CD14-positive monocyte (primary cell): ENCODE measurements around the gene EEF1G. TPM values are rescaled to one million over a fixed set of nuclear protein-coding genes. Genes with fewer than 3 reads are reported as not detected.

ENCODE experiments used
- DNase-seq, 3 donors: peaks; one replicate each; pipeline ENCODE4 v3.0.0-alpha.2; 2011 to 2022
- H2AFZ ChIP-seq: 2 replicates; pipeline ENCODE4 v1.6.0; 2012; ENCODE audit warnings: mild to moderate bottlenecking, low read depth, low read length, inconsistent platforms; ENCODE audit not compliant: insufficient read depth, poor library complexity, severe bottlenecking
- H3K27ac ChIP-seq, 2 donors: 1 replicate in 1 of 2; 2 replicates in 1 of 2; pipeline ENCODE4 v1.5.1; 2012 to 2013; ENCODE audit warnings: low read length in 2 of 2, control low read depth in 1 of 2, inconsistent platforms in 1 of 2, low read depth in 1 of 2, mild to moderate bottlenecking in 1 of 2
- H3K27me3 ChIP-seq, 2 donors: one replicate each; pipeline versions ENCODE4 v1.6.0 to v1.6.1; 2011 to 2013; ENCODE audit warnings: low read length in 2 of 2; ENCODE audit not compliant: control insufficient read depth in 2 of 2, insufficient read depth in 2 of 2
- H3K36me3 ChIP-seq, 2 donors: replicated peaks in 1 of 2; 1 replicate in 1 of 2; 2 replicates in 1 of 2; pipeline versions ENCODE4 v1.5.1 to v1.6.1; 2012 to 2013; ENCODE audit warnings: low read length in 2 of 2, control low read depth in 1 of 2, inconsistent platforms in 1 of 2, mild to moderate bottlenecking in 1 of 2; ENCODE audit not compliant: insufficient read depth in 2 of 2, control insufficient read depth in 1 of 2
- H3K4me1 ChIP-seq, 2 donors: 1 replicate in 1 of 2; 2 replicates in 1 of 2; pipeline versions ENCODE4 v1.5.1 to v1.6.1; 2012 to 2013; ENCODE audit warnings: low read length in 2 of 2, control low read depth in 1 of 2, inconsistent platforms in 1 of 2, mild to moderate bottlenecking in 1 of 2, moderate library complexity in 1 of 2; ENCODE audit not compliant: insufficient read depth in 2 of 2, control insufficient read depth in 1 of 2
- H3K4me2 ChIP-seq: replicated peaks from 2 replicates; pipeline ENCODE3; 2012; ENCODE audit warnings: low read length, moderate library complexity, mild to moderate bottlenecking; ENCODE audit not compliant: poor library complexity, severe bottlenecking; ENCODE audit errors: extremely low read depth
- H3K4me3 ChIP-seq, 3 experiments: fragments of 200-600 bp in 1 of 3; sonication (generic) in 1 of 3; replicated peaks in 1 of 3; 1 replicate in 2 of 3; 2 replicates in 1 of 3; pipeline ENCODE4 v1.5.1; 2011 to 2013; ENCODE audit warnings: low read length in 3 of 3, mild to moderate bottlenecking in 3 of 3, control low read depth in 2 of 3, low read depth in 2 of 3, inconsistent platforms in 1 of 3, moderate library complexity in 1 of 3
- H3K79me2 ChIP-seq: 2 replicates; pipeline ENCODE4 v1.6.0; 2012; ENCODE audit warnings: mild to moderate bottlenecking, control low read depth, inconsistent platforms, low read length, moderate library complexity; ENCODE audit not compliant: insufficient read depth
- H3K9ac ChIP-seq: 2 replicates; pipeline ENCODE4 v1.6.0; 2017; ENCODE audit warnings: low read length, mild to moderate bottlenecking; ENCODE audit not compliant: insufficient read depth, poor library complexity, severe bottlenecking
- H3K9me3 ChIP-seq, 2 donors: replicated peaks in 1 of 2; 1 replicate in 1 of 2; 2 replicates in 1 of 2; pipeline versions ENCODE4 v1.5.1 to v1.6.1; 2012 to 2013; ENCODE audit warnings: low read length in 2 of 2, control low read depth in 1 of 2; ENCODE audit not compliant: control insufficient read depth in 1 of 2, insufficient read depth in 1 of 2
- H4K20me1 ChIP-seq: 2 replicates; pipeline ENCODE4 v1.6.0; 2012; ENCODE audit warnings: mild to moderate bottlenecking, low read length, control low read depth, moderate library complexity; ENCODE audit not compliant: insufficient read depth
- H3K27ac Mint-ChIP-seq, 7 donors: one replicate each; pipeline ENCODE4 v1.8.0; 2020; ENCODE audit warnings: mild to moderate bottlenecking in 7 of 7, mixed read lengths in 7 of 7, moderate library complexity in 6 of 7, inconsistent platforms in 2 of 7
- H3K27me3 Mint-ChIP-seq, 3 donors: one replicate each; pipeline ENCODE4 v1.8.0; 2021 to 2022; ENCODE audit warnings: low read depth in 3 of 3, mild to moderate bottlenecking in 3 of 3, mixed read lengths in 3 of 3, moderate library complexity in 3 of 3, inconsistent platforms in 1 of 3
- H3K36me3 Mint-ChIP-seq, 2 donors: one replicate each; pipeline ENCODE4 v1.8.0; 2020; ENCODE audit warnings: mixed read lengths in 2 of 2, inconsistent platforms in 1 of 2, mild to moderate bottlenecking in 1 of 2
- H3K4me1 Mint-ChIP-seq: one replicate; pipeline ENCODE4 v1.8.0; 2020; ENCODE audit warnings: mild to moderate bottlenecking, mixed read lengths
- H3K4me3 Mint-ChIP-seq, 2 donors: one replicate each; pipeline ENCODE4 v1.8.0; 2020; ENCODE audit warnings: mild to moderate bottlenecking in 2 of 2, mixed read lengths in 2 of 2, moderate library complexity in 1 of 2
- H3K9me3 Mint-ChIP-seq, 7 donors: one replicate each; pipeline ENCODE4 v1.8.0; 2020 to 2022; ENCODE audit warnings: mixed read lengths in 7 of 7, mild to moderate bottlenecking in 6 of 7, moderate library complexity in 6 of 7, inconsistent platforms in 2 of 7
- WGBS: methylation state at CpG from one replicate; pipeline ENCODE4 v1.1.5; 2013; ENCODE audit warnings: missing lambda C conversion rate; ENCODE audit not compliant: insufficient coverage; 5-methylcytosine and 5-hydroxymethylcytosine counted together
- intact Hi-C, 2 donors: fragments of 100-400 bp; cut with micrococcal nuclease; formaldehyde crosslinking; loops; one replicate each; pipeline versions ENCODE4 v1.15.0 to v1.15.1; 2023
- polyA plus RNA-seq, 3 donors: library from polyadenylated mRNA; depleted of rRNA in 1 of 3; unstranded in 2 of 3; stranded (reverse) in 1 of 3; fragments of 300-500 nt in 2 of 3; fragments of >200 nt in 1 of 3; fragmentation: Illumina TruSeq in 2 of 3; gene quantifications; 1 replicate in 2 of 3; 2 replicates in 1 of 3; pipeline ENCODE4 v1.2.3, GENCODE V29; 2012 to 2021
- TF ChIP-seq, protein P1 (sequence below): fragments of 200-600 bp; IDR thresholded peaks from one replicate; pipeline ENCODE4 v1.8.0; 2022; ENCODE audit warnings: antibody characterized with exemption, mild to moderate bottlenecking

The EEF1G gene
- polyA plus RNA-seq, 3 donors: 490 to 603 (median 491) TPM

DNA sequence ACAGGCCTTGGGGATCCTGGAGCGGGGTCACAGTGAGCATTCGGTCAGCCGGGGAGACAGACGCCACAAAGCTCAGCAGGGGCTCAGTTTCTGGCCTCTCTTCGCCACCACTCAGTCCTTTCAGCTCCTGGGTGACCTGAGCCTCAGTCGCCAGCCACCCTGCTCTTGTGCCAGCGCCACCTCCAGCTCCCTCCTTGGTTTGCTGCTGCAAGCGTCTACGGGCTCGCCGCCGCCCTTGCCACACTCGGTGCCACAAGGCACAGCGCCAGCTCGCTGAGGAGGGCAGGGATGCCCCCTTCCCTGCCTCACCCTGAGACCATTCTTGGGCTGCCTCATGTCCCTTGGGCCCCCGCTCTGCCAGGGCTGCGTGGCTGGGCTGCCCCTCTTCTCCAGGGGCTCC, 1.5 kb upstream of the EEF1G start:
- Histone ChIP-seq H3K4me2 (peak overlapping the region; percentile 89), H3K79me2 (peaks cover 56% of the 10 kb centered on the region), H4K20me1 (peaks cover 28% of the 10 kb centered on the region), H3K27me3 (no peaks in the 10 kb centered on the region), H3K4me1 (peaks cover 22 to 29% of the 10 kb centered on the region in 2 donors), H3K9ac (peak overlapping the region; percentile 85), H2AFZ (peak overlapping the region; percentile 97), H3K36me3 (peaks cover 49 to 64% of the 10 kb centered on the region in 2 donors), H3K27ac (peak overlapping the region in 1 of 2 donors; percentile 85), H3K9me3 (no peaks in the 10 kb centered on the region), H3K4me3 (peak overlapping the region in 1 of 3 experiments; percentile 100)
- DNase-seq: no peak
- Mint-ChIP-seq H3K9me3 (peaks cover 0 to 2% (median 0%) of the 10 kb centered on the region in 7 donors), H3K36me3 (peaks cover 46 to 63% of the 10 kb centered on the region in 2 donors), H3K4me3 (peak overlapping the region; percentile 95 to 99), H3K27ac (peak overlapping the region in 3 of 7 donors; percentile 93 to 96 (median 94)), H3K27me3 (peaks cover 0 to 2% (median 0%) of the 10 kb centered on the region in 3 donors), H3K4me1 (peaks cover 43% of the 10 kb centered on the region)
- TF ChIP-seq, protein P1, sequence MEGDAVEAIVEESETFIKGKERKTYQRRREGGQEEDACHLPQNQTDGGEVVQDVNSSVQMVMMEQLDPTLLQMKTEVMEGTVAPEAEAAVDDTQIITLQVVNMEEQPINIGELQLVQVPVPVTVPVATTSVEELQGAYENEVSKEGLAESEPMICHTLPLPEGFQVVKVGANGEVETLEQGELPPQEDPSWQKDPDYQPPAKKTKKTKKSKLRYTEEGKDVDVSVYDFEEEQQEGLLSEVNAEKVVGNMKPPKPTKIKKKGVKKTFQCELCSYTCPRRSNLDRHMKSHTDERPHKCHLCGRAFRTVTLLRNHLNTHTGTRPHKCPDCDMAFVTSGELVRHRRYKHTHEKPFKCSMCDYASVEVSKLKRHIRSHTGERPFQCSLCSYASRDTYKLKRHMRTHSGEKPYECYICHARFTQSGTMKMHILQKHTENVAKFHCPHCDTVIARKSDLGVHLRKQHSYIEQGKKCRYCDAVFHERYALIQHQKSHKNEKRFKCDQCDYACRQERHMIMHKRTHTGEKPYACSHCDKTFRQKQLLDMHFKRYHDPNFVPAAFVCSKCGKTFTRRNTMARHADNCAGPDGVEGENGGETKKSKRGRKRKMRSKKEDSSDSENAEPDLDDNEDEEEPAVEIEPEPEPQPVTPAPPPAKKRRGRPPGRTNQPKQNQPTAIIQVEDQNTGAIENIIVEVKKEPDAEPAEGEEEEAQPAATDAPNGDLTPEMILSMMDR: no peak
- intact Hi-C loops: loop anchor here (2.0 kb wide), 1 partner anchor 16 kb away; the partner anchor contains the start of gene TUT1 (in 2 of the 2)
- WGBS: 75% methylated on average over 17 of the region's 17 CpGs

GRCh38 chr11:62574363-62575071, 826 bp upstream of the EEF1G start:
- H3K79me2 ChIP-seq: peaks cover 62% of the 10 kb centered on the region
- Mint-ChIP-seq H3K4me3 (peak overlapping the region; percentile 95 to 99), H3K9me3 (peaks cover 0 to 2% (median 0%) of the 10 kb centered on the region in 7 donors), H3K36me3 (peaks cover 52 to 67% of the 10 kb centered on the region in 2 donors), H3K4me1 (peaks cover 44% of the 10 kb centered on the region), H3K27ac (peak overlapping the region; percentile 90 to 96 (median 94)), H3K27me3 (peaks cover 0 to 2% (median 0%) of the 10 kb centered on the region in 3 donors)
- no peaks in the 10 kb centered on the region for H3K27me3 ChIP-seq
- H2AFZ ChIP-seq: peak overlapping the region; percentile 97
- TF ChIP-seq, protein P1: no peak
- no peaks in the 10 kb centered on the region for H3K9me3 ChIP-seq
- H3K4me3 ChIP-seq: peak overlapping the region; percentile 68 to 100 (median 91)
- H3K27ac ChIP-seq: peak overlapping the region; percentile 62 to 85
- DNase-seq: peak in 1 of 3 donors; percentile 14
- H3K4me2 ChIP-seq: peak overlapping the region; percentile 89
- peaks cover 34% of the 10 kb centered on the region for H4K20me1 ChIP-seq
- H3K4me1 ChIP-seq: peaks cover 22 to 29% of the 10 kb centered on the region in 2 donors
- under 1% methylated on average over 30 of the region's 33 CpGs for WGBS
- H3K9ac ChIP-seq: peak overlapping the region; percentile 85
- H3K36me3 ChIP-seq: peaks cover 55 to 68% of the 10 kb centered on the region in 2 donors
- intact Hi-C loops: loop anchor here (2.0 kb wide), 1 partner anchor 16 kb away; the partner anchor contains the start of gene TUT1 (in 2 of the 2)
